Measurements from ENCODE around the gene SMIM44. TPM values are rescaled to one million over a fixed set of nuclear protein-coding genes. Genes with fewer than 3 reads are reported as not detected.

The SMIM44 gene
- total and polyA plus RNA-seq, 9 of the 15 experiments (the other 6 are each of a cell fraction or from before 2014, with no cell fraction given), result not detected

- Histone ChIP-seq H3K4me2 (ENCODE audit: insufficient read depth, low read length) (no peak overlapping the region), H3K4me3 (no peak overlapping the region), H2AFZ (ENCODE audit: low read depth, low read length) (no peak overlapping the region), H3K27me3 (ENCODE audit: control insufficient read depth in 2 of 2, insufficient read depth in 2 of 2, low read length in 2 of 2) (no peaks in the 10 kb centered on the region), H3K79me2 (ENCODE audit: control insufficient read depth, insufficient read depth, low read length) (peaks cover 85% of the 10 kb centered on the region), H3K27ac (ENCODE audit: extremely low read depth, low read depth, low read length) (no peak overlapping the region), H3K36me3 (ENCODE audit: control insufficient read depth, insufficient read depth, low read length) (peaks cover 38% of the 10 kb centered on the region; the same call in 2 of the 3 replicates), H4K20me1 (replicated peaks; ENCODE audit: control insufficient read depth, insufficient read depth, low read length) (peaks cover 67% of the 10 kb centered on the region), H3K9me3 (replicated peaks; ENCODE audit: control insufficient read depth, insufficient read depth, low read depth, low read length) (no peaks in the 10 kb centered on the region), H3K9me1 (ENCODE audit: control insufficient read depth, insufficient read depth, low read length) (peaks cover 13% of the 10 kb centered on the region), H3K9ac (ENCODE audit: insufficient read depth in 1 of 2, low read depth in 2 of 2, low read length in 2 of 2) (no peak overlapping the region), H3K4me1 (replicated peaks in 1 of 2; ENCODE audit: control insufficient read depth in 2 of 2, insufficient read depth in 2 of 2, low read length in 2 of 2) (peaks cover 11 to 77% of the 10 kb centered on the region in 2 experiments; a peak in 4 of 5 replicates)
- WGBS (ENCODE audit: insufficient coverage, low coverage, missing lambda C conversion rate), result 86% methylated on average over 11 of the region's 17 CpGs
- DNase-seq (ENCODE audit: extremely low read depth in 1 of 4, low spot score in 3 of 4) (no peak), ATAC-seq (no peak), FAIRE-seq (no peak)
- ChIA-PET POLR2A (interaction anchor here (0.5 to 1.8 kb wide), 5 partner anchors 8 to 210 kb away, joined by 3 to 7 read pairs (median 3); no protein-coding TSS in a partner anchor), CTCF (ENCODE audit: low intra/inter-chr PET ratio) (no interaction called here)
- in situ Hi-C loops (cut with MboI), result no loop called here
- TF ChIP-seq ARHGAP35 (IDR thresholded peaks at IDR 0.05; ENCODE audit: partially characterized antibody) (no peak), ZBTB8A (IDR thresholded peaks at IDR 0.05; ENCODE audit: partially characterized antibody) (no peak), GABPA (tag; conservative IDR thresholded peaks at IDR 0.05; ENCODE audit: low read depth) (no peak), FOXO4 (CRISPR knock-in tag; IDR thresholded peaks at IDR 0.05) (no peak), TCF3 (CRISPR knock-in tag; IDR thresholded peaks at IDR 0.05) (no peak), FUS (optimal IDR thresholded peaks at IDR 0.05; ENCODE audit: low read depth, low read length) (no peak), MCM2 (IDR thresholded peaks at IDR 0.05; ENCODE audit: low read depth) (no peak), SMAD2 (IDR thresholded peaks at IDR 0.05; ENCODE audit: low read depth, low read length) (no peak), IRF9 (tag; IDR thresholded peaks at IDR 0.05) (no peak), PYGO2 (tag; IDR thresholded peaks at IDR 0.05) (no peak), KLF10 (CRISPR knock-in tag; IDR thresholded peaks at IDR 0.05) (no peak), BCLAF1 (IDR thresholded peaks at IDR 0.05; ENCODE audit: borderline replicate concordance in 1 of 2, control insufficient read depth in 1 of 2, low read depth in 2 of 2, low read length in 1 of 2) (no peak)
- intact Hi-C loops (cut with micrococcal nuclease), result no loop called here
- no TSS peak for BruUV-seq (replicated peaks)
Measured at GRCh38 chr19:3512562-3513228, 29.5 kb upstream of the SMIM44 start.

Data from K562 (cell line).